Breast epithelium (tissue), 3 donors: ENCODE measurements around the gene YES1.

Source experiments
- POLR2A ChIP-seq: fragments of 450-650 bp; IDR thresholded peaks from one replicate; pipeline ENCODE4 v1.6.1; 2016; ENCODE audit warnings: antibody characterized with exemption, mild to moderate bottlenecking, moderate library complexity
- POLR2AphosphoS5 ChIP-seq, 3 donors: sonication (generic); formaldehyde crosslinking; IDR thresholded peaks; one replicate each; pipeline ENCODE4 v1.6.1; 2017; ENCODE audit warnings: antibody characterized with exemption in 3 of 3

- TF ChIP-seq POLR2A (no peak), POLR2AphosphoS5 (IDR thresholded peaks at IDR 0.05) (no peak)
These were observed 28.5 kb upstream of the YES1 start for GRCh38 chr18:840516-840915.
